CD4-positive, alpha-beta T cell treated with Interleukin-17A for 4 hours (primary cell): ENCODE data around the gene HK1.
A peak's percentile ranks its signal among the peaks of the same experiment; 100 is the strongest.
"Not testable (repeated sequence)": the region's sequence is repeated elsewhere in the genome, so short reads cannot be mapped to it uniquely, and the experiment has no call there.

ENCODE experiments used
- DNase-seq: peaks from one replicate; pipeline ENCODE4 v3.0.0-alpha.2; 2020; ENCODE audit warnings: mixed read lengths

The HK1 gene

GRCh38 chr10:69278446-69278963 is at the start of gene HK1:
Gene HK1, plus strand, starts transcription at chr10:69278496.
- no peak for DNase-seq

GRCh38 chr10:69229616-69229916 is 48.7 kb upstream of the HK1 start:
- no peak for DNase-seq

DNA sequence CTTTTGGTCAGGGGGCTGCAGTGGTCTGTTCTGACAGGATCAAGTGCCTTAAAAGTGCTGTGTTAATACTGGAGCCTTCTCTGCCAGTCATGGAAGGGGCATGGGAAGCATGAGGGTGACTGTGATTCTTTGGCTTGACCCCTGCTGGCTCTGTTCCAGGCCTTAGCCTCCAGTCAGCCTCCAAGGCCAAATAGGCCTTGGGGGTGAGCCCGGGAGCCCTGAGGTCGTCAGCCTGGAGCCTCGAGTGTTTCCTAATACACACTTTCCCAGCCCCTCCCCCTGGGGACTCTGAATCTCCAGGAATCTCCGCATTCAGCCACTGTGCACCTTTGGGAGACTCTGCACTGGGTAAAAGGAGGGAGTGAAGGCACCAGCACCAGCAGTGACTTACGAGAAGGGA is 48.2 kb upstream of the HK1 start:
- DNase-seq = no peak

- DNase-seq = no peak
These were observed 46.0 kb upstream of the HK1 start for GRCh38 chr10:69232252-69232651.

- peak; percentile 77 for DNase-seq
These were observed 45.4 kb upstream of the HK1 start for GRCh38 chr10:69232736-69233480.

- DNase-seq = no peak
These were observed 43.8 kb upstream of the HK1 start for GRCh38 chr10:69234447-69234846.

- peak; percentile 93 for DNase-seq
These were observed 40.7 kb upstream of the HK1 start for GRCh38 chr10:69237528-69238159.

- no peak for DNase-seq
These were observed 39.2 kb upstream of the HK1 start for GRCh38 chr10:69239136-69239535.

DNA sequence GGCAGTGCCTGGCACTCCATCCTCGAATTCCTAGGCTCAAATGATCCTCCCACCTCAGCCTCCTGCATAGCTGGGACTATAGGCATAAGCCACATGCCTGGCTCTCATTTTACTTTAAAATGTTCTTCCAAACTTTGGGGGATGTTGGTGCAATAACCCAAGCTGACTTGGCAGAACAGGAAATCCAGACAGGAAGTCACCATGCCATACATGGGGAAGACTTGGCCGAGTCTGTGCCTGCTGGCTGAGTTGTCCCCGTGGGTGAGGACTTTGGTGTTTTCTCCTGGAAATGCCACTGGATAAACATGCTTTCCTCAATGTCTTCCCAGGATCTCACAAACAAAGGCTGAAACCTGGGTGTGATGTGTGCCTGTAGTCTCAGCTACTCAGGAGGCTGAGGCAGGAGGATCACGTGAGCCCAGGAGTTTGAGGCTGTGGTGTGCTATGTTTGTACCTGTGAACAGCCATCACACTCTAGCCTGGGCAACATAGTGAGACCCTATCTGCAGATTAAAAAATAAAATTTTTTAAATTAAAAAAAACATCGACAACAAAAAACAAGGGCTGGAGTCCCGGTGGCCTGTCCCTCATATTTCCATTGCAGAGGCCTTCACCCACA is 38.4 kb upstream of the HK1 start:
- DNase-seq = no peak

DNA sequence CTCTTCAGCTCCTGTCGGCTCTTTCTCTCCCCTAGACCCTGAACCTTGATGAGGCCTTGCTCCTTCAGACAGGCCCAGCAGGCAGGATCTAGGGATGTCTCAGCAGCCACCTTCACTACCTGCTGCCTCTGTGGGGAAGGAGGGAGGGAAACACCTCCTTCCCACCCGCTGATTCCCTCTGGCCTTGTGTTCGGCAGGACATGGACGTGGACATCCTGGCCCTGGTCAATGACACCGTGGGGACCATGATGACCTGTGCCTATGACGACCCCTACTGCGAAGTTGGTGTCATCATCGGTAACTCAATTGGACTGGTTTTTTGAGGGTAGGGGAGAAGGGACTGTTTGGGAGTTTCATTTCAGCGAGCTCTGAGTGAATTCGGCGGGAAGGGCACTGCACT is 37.8 kb upstream of the HK1 start:
- no peak for DNase-seq

- no peak for DNase-seq
These were observed 36.7 kb upstream of the HK1 start for GRCh38 chr10:69241575-69241974.

- DNase-seq = no peak
These were observed 36.0 kb upstream of the HK1 start for GRCh38 chr10:69242040-69242851.

- DNase-seq = no peak
These were observed 35.5 kb upstream of the HK1 start for GRCh38 chr10:69242852-69243212.

DNA sequence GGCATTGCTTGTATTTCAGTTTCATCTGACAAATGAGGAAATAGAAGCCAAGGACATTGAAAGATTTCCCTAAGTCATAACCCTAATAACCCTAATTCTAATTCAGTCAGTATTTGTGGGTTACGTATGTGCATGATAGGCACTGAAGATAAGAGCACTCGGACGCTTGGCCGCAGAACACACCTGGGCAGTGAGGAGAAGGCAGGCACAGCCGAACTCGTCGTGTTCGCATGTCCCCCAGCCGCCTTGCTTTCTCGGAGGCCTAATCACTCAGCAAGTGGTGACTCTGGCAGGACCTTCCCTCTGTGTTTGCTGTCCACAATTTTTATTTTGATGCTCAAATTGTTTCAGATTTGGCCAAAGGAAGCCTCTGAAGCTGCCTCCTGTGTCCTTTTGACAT is 34.5 kb upstream of the HK1 start:
- DNase-seq = no peak

DNA sequence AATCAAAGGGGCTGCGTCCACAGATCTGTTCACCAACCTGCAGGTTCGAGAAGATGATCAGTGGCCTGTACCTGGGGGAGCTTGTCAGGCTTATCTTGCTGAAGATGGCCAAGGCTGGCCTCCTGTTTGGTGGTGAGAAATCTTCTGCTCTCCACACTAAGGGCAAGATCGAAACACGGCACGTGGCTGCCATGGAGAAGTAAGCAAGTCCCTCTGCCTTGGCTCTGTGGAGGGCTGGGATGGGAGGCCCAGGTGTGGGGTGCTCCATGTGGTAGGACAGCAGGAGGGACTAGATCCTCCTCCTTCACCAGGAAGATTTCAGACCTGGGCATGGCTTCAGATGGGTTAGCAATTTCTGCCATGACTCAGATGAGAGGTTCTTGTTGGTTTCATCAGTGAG is 32.3 kb upstream of the HK1 start:
- no peak for DNase-seq

GRCh38 chr10:69246581-69247312 is 31.5 kb upstream of the HK1 start:
- no peak for DNase-seq

- DNase-seq = no peak
These were observed 31.0 kb upstream of the HK1 start for GRCh38 chr10:69247313-69247710.

- no peak for DNase-seq
These were observed 30.1 kb upstream of the HK1 start for GRCh38 chr10:69248117-69248730.

DNA sequence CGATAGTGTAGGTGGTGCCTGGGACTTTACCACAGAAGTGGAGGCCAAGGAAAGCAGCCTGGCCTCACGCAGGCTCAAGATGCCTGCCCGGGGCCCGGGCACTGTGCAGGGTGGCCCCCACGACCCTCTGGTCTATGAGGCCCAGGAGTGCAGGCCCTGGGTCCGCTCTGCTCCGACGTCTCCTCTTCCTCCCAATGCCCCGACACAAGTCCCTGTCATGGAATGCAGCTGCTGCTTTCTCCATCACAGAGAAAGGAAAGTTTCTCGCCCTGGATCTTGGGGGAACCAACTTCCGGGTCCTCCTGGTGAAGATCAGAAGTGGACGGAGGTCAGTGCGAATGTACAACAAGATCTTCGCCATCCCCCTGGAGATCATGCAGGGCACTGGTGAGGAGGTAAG is 28.3 kb upstream of the HK1 start:
- no peak for DNase-seq

- not testable (repeated sequence) for DNase-seq
These were observed 26.9 kb upstream of the HK1 start for GRCh38 chr10:69251417-69251816.

DNA sequence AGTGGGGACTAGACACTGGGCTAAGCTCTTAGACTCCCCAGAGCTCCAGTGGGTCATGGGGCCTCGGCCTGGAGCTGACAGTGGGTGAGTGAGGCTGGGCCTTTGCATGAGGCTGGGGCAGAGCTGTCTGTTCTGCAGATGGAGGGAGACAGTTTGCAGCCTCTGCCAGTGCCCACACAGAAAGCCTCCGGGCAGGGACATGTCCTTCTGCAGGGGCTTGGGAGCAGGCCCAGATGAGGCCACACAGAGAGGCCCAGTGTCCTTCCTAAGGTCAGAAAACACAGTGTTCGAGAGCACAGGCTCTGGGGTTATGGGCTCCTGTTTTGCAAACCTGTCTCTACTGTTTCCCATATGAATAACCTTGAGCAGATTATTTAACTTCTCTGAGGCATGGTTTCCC is 25.1 kb upstream of the HK1 start:
- DNase-seq = no peak

GRCh38 chr10:69254877-69255276 is 23.4 kb upstream of the HK1 start:
- no peak for DNase-seq
